Head of caudate nucleus (tissue), 42 donors: ENCODE measurements around the gene UQCRH.
"Not testable (repeated sequence)": the region's sequence is repeated elsewhere in the genome, so short reads cannot be mapped to it uniquely, and the experiment has no call there.

Experiments used
- DNase-seq, 42 donors: peaks; one replicate each; pipeline versions ENCODE4 v3.0.0 to v3.0.0-alpha.2; 2020 to 2021; ENCODE audit warnings: mixed read lengths in 7 of 42
- intact Hi-C: fragments of 100-400 bp; cut with DNase I; formaldehyde crosslinking; loops from one replicate; pipeline ENCODE4 v1.15.0; 2022

Gene UQCRH

GRCh38 chr1:46345281-46345680 is 41.8 kb downstream of the UQCRH start:
- DNase-seq, result no peak
- intact Hi-C loops, result no loop called here

- no peak for DNase-seq
- intact Hi-C loops, result no loop called here
Observed at GRCh38 chr1:46352363-46352762, 48.9 kb downstream of the UQCRH start.

DNA sequence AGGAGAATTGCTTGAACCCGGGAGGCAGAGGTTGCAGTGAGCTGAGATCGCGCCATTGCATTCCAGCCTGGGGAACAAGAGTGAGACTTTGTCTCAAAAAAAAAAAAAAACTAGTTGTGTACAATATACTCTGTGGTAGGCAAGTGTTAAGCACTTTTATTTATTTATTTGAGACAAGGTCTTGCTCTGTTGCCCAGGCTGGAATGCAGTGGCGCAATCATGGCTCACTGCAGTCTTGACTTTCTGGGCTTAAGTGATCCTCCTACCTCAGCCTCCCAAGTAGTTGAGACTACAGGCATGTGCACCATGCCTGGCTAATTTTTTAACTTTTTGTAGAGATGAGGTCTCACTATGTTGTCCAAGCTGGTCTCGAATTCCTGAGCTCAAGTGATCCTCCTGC is 52.4 kb downstream of the UQCRH start:
- DNase-seq, intact Hi-C loops: not testable (repeated sequence)

DNA sequence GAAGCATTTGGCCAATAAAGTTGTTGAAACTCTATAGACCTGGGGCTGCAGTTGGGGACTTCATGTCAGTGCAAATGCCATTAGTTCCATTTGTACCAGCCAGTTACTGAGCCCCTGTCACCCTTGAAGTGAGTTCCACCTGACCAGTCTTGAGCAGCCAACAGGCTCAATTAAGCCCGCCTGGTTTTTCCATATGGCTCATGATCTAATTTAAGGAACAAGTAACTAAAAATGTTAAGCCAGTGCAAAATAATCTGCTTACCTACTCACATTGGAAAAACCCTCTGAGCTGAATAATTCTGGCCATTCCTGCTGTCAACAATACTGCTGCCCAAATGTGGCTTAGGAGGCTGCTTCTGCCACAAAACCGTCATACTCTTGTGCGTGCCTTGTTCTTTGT is 58.7 kb downstream of the UQCRH start:
- intact Hi-C loops, result no loop called here

GRCh38 chr1:46363121-46363520 is 59.6 kb downstream of the UQCRH start:
- intact Hi-C loops, result no loop called here
- DNase-seq, result no peak

More for the DNA sequence above, 58.7 kb downstream of the UQCRH start:
- DNase-seq, result no peak

GRCh38 chr1:46364612-46365011 is 61.1 kb downstream of the UQCRH start:
- intact Hi-C loops, result no loop called here
- DNase-seq, result no peak

- DNase-seq, intact Hi-C loops: not testable (repeated sequence)
Observed at GRCh38 chr1:46365796-46366195, 62.3 kb downstream of the UQCRH start.
